Stimulated activated naive CD8-positive, alpha-beta T cell treated with anti-CD3 and anti-CD28 coated beads, Interleukin-15, Interleukin-2, amounts not matched to agents 100 U/mL and 50 U/mL, for 24 hours (primary cell): ENCODE measurements around the gene CELSR1.
"Not testable (repeated sequence)": the region's sequence is repeated elsewhere in the genome, so short reads cannot be mapped to it uniquely, and the experiment has no call there.

ENCODE experiments used
- ATAC-seq: fragments of 150-1000 bp; cut with Tn5 transposase; one replicate; pipeline ENCODE4 v1.10.0; 2021
- DNase-seq: peaks from one replicate; pipeline ENCODE4 v3.0.0; 2021

The CELSR1 gene

DNA sequence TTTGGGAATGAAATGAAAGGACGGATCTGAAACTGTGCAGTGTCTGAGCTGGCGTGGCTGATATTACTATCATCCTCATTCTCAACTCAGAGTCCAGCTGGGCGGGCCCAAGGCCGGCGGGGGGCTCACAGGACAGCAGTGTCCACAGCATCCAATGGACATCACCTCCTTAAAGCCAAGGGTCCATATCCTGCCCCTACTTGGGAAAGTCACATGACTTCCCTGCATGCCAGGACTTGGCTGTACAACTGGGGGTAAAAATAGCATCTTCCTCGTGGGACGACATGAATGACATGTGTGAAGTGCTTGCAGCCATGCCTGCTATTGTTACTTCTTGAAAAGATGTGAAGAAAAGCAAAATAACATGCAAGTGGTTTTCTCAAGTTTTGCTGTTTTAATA, 119.7 kb downstream of the CELSR1 start:
- ATAC-seq (no peak), DNase-seq (no peak)

DNA sequence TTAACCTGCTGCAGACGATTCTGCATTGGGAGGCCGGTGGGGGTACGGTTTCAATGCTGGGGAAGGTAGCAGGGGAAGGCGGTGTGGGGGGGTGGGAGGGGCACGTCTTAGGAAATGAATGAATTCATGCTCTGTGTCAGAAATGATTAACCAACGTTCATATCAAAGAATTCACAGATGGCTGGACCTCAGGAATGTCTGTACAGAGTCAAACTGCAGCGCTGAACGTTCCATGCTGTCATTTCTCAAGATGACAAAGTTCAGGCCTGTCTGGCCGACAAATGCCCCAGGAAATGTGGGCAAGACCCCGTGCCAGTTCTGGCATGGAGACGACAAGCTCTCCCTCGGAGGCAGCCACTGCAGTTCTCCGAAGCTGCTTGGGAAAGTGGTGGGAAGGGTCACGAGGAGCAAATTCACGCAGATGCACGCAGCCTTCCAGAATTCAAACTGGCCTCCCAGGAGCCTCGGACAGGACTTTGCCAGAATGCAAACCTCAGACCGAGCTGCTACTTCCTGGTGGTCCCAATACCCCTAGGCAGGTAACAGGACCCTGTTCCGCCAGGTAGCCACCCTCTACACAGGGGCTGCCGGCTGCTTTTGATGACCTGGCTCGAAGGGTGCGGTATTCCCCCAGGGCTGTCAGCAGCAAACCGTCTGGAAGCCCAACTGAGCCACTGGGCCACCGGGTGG, 120.4 kb downstream of the CELSR1 start:
- ATAC-seq = no peak

DNA sequence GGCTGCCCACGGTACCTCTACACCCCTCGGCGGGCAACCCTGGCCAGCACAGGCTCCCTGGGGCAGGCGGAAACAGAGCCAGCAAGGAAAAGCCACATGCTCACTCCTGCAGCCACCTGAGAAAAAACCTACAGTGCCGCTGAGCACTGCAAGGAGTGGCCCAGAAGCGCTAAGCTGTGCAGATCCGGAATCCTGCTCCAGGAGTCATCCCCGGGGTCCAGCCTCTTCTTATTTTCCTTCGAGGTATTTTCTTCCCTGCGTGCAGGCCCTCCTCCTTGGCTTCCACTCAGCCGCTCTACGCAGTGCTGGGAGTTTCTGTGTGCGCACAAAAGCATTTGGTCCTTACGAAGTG, 120.9 kb downstream of the CELSR1 start:
- ATAC-seq (no peak), DNase-seq (no peak)

More for the DNA sequence above, 120.4 kb downstream of the CELSR1 start:
- no peak for DNase-seq

DNA sequence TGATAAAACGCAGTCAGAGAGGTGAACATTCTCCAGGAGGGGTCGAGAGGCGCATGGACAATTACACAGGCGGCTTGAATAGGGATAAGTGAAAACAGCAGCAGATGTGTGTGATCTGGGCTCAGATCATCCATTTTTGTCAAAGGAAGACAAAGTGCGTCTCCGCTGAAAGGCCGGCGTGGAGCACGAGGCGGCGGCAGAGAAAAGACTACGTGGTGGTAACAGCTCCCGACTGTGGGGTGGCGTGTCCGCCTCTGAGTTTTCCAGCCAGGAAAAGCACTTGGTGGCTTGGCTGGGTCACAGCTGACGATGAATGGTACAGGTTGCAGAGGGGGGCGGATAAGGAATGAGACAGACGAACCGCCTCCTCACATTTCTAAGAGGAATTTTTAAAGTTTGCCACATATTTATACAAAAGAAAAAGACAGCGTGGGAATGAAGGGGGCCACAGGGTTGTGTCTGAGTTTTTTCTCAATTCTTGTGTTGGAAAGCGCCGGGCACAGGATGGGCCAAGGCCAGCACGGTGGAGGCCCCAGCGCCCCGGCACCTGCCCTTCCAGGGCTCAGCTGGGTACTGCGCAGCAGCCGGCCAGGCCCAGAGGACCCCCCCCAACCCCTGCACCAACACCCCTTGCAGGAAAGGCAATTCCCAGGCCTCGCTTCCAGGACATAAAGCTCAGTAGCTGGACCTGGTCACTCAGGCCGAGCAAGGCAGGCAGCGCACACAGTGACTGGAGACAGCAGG, 121.5 kb downstream of the CELSR1 start:
- ATAC-seq = no peak
- no peak for DNase-seq

DNA sequence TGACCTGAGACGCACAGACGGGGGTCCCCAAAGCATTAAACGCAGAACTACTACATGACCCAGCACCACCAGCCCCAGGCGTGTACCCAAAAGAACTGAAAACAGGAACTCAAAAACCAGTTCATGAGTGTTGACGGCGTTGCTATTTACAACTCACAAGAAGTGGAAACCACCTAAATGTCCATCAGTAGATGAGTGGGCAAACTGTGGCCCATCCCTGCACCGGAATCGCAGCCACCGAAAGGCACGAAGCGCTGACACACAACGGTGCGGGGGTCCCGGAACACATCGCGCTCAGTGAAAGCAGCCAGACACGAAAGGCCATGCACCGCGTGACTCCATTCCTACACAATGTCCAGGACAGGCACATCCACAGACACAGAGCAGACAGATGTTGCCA, 122.7 kb downstream of the CELSR1 start:
- DNase-seq (no peak), ATAC-seq (no peak)

DNA sequence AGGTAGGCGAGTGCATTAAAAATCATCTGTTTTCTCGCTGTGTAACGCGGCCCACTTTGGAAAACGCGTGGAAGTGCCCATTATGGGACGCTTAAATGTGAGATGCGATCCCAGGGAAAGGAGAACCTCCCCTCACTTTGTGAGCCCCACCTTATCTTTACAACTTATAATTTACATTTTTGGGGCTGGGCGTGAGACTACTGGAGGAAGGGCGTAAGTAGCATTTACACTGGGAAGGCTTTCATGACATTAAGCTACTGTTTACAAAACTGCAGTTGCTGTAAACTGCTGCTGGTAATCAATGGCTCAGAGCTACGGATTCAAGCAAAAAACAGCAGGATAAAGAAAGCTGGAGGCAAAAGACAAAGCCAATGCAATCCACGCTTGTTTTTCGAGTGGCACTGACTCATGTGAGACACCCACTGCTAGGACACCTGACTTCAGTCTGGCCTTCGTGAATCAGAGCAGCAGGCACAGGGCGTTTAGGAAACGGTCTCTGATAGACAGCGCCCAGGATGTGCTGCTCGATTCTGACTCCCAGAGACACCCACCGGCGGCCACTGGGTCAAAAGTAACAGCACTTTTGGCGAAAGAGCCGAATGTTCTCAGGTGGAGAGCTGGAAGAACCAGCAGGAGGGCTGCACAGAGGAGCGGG, 123.6 kb downstream of the CELSR1 start:
- no peak for ATAC-seq

DNA sequence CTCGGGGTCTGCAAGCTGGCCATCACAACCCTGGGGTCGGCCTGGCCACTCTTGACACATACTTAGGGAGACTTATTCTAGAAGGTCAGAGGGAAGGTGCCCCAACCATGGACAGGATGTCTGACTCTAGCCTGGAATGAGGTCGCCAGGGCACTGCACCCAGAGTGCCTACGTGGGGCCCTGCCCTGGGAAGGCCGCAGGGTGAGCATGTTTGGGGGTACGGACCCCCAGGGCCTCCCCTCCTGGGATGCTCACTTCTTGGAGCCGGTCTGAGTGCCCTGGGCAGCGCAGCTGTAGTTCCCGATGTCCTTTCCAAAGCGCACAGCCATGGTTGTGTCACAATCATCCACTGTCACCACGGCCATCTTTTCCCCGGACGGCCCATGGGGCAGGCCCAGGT, 126.1 kb downstream of the CELSR1 start:
- ATAC-seq = no peak
- DNase-seq = no peak

More for the DNA sequence above, 123.6 kb downstream of the CELSR1 start:
- no peak for DNase-seq

DNA sequence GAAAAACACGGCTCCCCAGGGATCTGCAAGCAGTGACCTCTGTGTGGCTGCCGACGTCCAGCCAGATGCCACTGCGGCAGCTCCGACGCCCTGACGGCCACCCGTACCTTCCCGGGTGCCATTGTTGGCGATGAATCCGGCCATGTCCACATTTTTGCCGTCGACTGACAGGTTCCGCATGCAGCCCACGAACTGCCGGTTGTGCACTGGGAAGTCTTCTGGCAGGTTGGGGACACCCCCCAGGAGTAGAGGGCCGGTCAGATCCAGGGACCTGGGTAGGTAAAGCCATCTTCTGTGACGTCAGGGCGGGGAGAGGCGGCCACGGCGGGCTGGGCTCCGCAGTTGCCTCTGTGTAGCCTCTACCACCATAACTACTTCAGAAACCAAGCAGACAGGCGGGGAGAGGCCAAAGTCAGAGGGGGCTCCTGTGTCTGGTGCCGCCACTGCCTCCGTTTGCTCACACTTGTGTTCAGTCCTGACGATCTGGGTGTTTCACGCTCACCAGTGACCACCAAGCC, 127.1 kb downstream of the CELSR1 start:
- ATAC-seq = no peak
- DNase-seq = no peak

DNA sequence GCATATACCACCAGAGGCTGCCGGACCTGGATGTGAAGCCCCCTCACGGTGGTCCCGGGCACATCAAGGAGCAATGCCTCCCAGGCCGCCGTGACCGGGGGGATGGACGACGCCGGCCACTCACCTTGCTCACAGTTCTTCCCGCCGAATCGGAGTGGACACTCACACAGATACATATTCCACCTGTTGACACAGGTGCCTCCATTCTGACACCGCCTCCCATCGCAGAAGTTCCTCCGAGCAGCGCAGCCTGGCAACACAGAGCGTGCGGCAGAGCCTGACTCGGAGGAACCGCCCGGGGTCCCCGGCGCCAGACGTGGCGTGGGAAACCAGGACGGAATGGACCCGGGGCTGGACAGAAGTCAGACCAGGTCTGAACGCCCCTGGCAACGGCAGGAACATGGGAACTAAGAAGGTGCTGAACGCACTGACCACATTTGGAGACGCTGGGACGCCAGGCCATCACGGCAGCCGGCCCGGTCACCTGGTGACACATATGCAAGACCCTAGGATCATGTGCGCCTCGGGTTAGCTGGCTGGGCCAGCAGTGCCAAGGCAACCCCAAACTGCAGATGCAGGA, 127.7 kb downstream of the CELSR1 start:
- DNase-seq (no peak), ATAC-seq (no peak)

DNA sequence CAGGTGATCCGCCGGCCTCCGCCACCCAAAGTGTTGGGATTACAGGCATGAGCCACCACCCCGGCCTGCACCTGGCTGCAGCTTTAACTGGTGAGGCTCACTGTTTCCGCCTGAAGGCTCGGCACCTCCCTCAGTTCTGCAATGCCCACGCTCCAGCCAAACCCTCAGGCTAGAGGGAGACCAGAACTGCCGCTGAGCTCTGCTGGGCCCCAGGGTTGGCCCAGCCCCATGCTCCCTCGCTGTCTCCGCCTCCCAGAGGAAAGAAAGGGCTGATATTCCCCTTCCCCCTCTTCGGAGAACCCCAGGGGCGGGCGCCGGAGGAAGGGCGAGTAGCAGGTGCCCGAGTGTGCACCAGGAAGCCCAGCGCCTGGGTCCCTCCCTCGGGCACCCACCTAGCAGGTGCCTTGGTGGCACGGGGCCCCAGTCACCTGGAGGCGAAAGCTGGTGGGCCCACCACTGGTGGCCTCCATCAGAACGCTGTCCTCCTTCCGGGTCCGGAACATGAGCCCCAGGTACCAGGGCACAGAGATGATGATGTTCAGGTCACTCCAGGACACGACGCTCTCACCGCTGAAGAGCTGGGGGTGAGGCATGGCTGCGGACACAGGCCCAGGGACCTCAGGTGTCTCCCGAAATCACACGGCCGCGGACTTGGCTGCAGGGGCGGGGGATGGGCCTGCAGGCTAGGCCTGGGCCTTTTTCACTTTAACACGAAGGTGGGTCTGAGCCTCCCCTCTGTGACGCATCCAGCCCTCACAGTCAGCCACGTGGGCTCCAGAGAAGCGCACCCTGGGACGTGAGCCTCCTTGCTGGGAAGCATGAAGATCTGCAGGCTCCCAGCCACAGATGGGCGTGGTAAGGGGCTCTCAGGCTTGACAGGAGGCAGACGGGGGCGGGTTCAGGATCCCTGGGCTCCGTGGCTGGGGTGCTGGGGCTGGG, 128.6 kb downstream of the CELSR1 start:
- ATAC-seq = no peak
- DNase-seq = no peak

DNA sequence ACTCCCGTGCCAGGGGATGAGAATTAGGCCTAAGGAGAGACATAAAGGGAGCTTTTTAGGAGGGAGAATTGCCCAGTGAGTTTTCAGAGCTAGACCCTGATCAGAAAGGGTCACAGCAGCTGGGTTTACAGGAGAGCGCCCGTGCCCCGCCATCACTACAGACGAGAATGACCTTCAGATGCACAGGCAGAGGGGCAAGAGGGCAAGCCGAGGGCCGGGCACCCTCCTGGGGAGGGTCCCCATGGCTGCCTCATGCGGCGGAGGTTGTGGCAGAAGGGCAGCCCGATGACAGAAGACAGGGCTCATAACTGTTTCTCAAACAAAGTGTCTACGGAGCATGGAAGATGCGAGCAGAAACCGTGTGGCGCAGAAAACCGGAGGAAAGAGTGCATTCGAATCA, 129.7 kb downstream of the CELSR1 start:
- ATAC-seq (no peak), DNase-seq (no peak)

DNA sequence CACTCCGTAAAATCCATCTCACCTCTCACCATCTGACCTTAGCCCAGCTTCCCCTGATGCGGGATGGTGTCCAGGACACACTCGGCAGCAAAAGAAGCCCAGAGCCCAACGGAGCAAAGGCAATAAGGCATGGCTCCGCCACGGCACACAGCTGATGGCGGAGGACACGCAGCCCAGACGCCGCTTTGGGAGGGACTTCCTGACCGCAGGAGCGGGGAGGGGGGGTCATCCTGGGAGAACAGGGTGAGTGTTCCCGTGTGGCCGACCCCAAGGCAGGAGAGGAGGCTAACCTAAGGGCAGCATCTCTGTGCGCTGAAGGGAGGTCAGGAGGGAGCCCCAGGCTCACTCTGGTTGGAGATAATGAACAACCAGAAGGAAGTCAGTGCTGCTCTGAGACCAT, 130.6 kb downstream of the CELSR1 start:
- no peak for DNase-seq
- no peak for ATAC-seq

DNA sequence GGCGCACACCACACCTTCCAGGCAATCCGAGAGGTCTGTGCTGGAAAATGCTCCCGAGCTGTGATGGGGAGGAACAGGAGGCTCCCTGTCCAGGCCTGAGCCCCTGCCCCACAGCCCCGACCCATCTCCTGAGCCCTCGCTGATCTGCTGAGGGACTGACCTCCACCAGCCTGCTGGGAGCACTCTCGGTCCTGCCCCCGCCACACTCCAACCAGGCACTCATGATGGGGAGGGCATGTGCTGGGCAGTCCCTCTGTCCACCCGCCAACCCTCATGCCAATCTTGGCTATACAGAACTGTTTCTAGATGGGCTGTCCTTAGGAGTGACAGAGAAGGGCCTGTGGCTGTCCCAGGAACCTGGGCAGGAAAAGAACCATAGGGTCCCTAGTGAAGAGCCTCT, 131.1 kb downstream of the CELSR1 start:
- ATAC-seq (no peak), DNase-seq (no peak)

DNA sequence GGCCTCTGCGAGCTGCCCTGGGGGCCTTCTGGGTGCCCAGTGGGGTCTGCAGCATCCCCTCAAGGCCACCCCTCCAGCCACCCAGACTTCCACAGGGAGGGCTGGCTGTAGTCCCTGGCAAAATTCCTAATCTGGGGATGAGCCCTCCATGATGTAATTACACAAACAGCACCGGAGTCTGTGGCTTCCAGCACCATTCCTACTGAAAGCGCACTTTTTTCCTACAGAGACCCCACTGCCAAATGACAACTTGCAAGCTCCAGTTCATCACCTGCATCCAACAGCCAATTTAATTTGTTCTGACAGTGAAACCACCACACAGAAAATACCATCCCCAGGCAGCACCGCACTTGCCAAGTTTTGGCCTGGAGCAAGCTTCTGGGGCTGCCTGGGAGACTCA, 131.5 kb downstream of the CELSR1 start:
- no peak for DNase-seq
- no peak for ATAC-seq

DNA sequence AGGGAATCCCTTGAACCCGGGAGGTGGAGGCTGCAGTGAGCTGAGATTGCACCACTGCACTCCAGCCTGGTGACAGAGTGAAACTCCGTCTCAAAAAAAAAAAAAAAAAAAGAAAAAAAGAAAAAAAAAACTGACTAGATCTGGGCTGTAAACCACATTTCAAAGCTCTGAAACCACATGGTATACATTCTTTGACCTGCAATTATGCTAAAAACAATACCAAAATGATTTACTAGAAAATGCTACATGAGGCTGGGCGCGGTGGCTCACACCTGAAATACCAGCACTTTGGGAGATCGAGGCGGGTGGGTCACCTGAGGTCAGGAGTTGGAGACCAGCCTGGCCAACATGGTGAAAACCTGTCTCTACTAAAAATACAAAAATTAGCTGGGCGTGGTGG, 133.5 kb downstream of the CELSR1 start:
- not testable (repeated sequence) for DNase-seq, ATAC-seq

DNA sequence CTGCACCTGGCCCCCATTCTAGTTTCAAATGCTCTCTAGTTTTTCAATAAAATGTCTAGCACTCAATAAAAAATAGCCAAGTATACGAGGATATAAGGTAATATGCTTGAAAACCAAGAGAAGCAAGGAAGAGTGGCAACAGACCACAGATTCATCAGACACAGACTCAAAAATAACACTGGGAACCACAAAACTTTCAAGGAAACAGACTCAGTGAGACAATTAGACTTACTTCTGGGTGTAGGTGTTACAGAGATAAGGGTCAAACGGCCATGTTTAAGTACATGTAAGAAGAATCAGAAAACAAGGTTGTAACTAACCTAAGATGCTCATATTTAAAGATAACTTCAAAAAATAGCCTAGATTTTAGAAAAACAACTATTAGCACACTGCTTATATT, 134.9 kb downstream of the CELSR1 start:
- DNase-seq = no peak

DNA sequence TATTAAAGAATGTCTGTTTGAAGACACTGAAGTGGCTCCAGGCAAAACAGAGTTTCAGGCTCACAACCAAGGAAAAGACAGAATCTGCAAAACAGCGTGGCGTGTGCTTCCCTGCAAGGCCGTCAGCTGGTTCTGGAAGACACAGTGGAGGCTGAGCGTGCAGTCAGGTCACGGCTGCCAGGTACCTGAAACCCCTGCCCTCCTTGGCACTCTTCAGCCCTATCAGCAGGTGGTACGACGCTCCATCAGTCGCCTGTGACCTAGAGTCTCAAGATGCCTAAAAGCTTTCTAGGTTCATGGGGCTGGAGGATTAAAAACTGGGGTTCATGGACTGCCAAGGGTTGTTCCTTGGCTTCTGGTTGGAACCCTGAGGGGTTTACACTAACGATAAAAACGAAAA, 136.1 kb downstream of the CELSR1 start:
- DNase-seq = no peak
- no peak for ATAC-seq

More for the DNA sequence above, 134.9 kb downstream of the CELSR1 start:
- ATAC-seq = no peak

DNA sequence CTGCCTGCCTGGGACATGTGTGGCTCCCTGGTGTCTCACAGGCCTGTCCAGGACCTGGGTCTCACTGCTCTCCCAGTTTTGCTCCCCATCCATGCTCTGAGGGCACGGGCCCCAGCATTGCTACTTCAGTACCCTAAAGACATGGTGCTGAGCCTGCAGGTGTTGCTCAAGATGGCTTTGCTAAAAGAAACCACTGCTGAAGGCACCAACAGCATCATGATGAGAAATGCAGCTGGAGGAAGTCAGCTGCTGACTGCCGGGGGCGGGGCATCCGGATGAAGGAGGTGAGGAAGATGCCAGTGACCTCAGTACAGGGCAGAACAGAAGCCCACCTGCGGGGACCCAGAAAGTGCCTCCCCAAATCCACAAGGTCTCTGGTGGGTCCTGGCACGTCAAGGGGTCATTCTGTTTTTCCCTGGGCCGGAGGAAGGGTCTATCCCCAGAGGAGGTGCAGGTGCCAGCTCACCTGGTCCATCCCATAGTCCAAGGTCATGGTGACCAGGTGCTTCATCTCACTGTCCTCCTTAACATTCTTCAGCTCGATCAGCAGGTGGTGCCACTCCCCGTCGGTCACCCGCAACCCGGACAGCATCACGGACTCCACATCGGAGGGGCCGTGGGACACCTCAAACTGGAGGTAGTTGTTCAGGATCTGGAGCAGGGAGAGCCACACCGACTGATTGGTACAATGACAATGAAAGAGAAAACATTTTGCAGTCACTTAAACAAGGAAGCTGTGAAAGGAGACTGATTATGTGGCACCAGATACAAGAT, 138.0 kb downstream of the CELSR1 start:
- DNase-seq (no peak), ATAC-seq (no peak)

DNA sequence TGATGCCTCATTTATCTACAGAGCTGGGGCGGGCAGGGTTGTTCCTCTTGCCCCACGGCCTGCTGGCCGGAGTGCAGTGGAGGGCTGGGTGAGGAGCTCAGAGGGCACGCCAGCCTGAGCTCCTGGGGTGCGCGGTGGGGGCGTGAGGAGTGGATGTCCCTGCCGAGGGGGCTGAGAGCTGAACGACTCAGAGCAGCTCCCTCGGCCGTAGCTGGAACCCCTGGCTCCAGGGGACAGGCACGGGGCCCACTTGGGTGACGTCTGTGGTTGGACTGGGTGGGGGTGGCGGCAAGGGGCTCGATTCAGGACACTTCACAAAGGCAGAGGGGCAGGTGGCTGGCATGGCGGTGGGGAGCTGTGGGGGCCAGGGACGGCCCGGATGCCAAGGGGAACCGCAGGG, 139.5 kb downstream of the CELSR1 start:
- ATAC-seq = no peak

DNA sequence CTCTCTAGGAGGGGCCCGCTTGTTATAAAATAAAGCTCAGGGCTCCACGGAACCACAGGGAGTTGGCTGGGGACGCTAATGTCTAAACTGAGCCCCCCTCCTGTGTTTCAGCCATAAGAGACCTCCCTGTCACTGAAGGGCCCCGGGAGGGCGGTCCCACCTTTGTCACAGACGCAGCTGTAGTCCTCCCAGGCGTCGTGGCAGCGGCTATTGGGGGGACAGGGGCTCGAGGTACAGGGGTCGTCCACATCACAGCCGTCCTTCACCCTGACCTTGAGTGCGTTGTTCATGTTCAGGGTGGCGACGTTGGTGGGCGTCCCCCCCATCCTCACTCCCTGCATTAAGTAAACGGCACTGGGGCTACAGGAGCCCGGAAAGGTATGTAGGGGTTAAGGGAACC, 139.9 kb downstream of the CELSR1 start:
- ATAC-seq = no peak
- DNase-seq = no peak

More for the DNA sequence above, 139.5 kb downstream of the CELSR1 start:
- no peak for DNase-seq

DNA sequence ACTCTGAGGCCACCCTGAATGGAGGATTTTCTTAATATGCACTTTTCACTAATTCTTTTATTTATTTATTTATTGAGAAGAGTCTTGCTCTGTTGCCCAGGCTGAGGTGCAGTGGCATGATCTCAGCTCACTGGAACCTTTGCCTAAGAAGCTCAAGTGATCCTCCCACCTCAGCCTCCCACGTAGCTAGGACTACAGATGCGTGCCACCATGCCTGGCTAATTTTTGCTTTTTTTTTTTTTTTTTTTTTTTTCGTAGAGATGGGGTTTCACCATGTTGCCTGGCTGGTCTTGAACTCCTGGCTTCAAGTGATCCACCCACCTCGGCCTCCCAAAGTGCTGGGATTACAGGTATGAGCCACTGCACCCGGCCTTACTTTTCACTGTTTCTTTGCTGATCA, 140.4 kb downstream of the CELSR1 start:
- ATAC-seq, DNase-seq: not testable (repeated sequence)
